CD4-positive, alpha-beta T cell treated with Interleukin-17A for 4 hours (primary cell): ENCODE measurements around the gene CNTNAP2.
"Not testable (repeated sequence)": the region's sequence is repeated elsewhere in the genome, so short reads cannot be mapped to it uniquely, and the experiment has no call there.

ENCODE experiments used
- DNase-seq: peaks from one replicate; pipeline ENCODE4 v3.0.0-alpha.2; 2020; ENCODE audit warnings: mixed read lengths

CNTNAP2 gene

GRCh38 chr7:146172112-146172511 lies 55.5 kb downstream of the CNTNAP2 start:
- no peak for DNase-seq

- DNase-seq: no peak
Measured at GRCh38 chr7:146175716-146176115, 59.1 kb downstream of the CNTNAP2 start.

GRCh38 chr7:146176860-146177259 lies 60.3 kb downstream of the CNTNAP2 start:
- no peak for DNase-seq

GRCh38 chr7:146177301-146177700 lies 60.7 kb downstream of the CNTNAP2 start:
- DNase-seq: no peak

GRCh38 chr7:146185844-146186243 lies 69.2 kb downstream of the CNTNAP2 start:
- no peak for DNase-seq

- not testable (repeated sequence) for DNase-seq
Measured at GRCh38 chr7:146191428-146191827, 74.8 kb downstream of the CNTNAP2 start.

GRCh38 chr7:146201945-146202344 lies 85.3 kb downstream of the CNTNAP2 start:
- DNase-seq: no peak

GRCh38 chr7:146206270-146206669 lies 89.7 kb downstream of the CNTNAP2 start:
- no peak for DNase-seq

- DNase-seq: no peak
Measured at GRCh38 chr7:146208492-146208891, 91.9 kb downstream of the CNTNAP2 start.

GRCh38 chr7:146214842-146215241 lies 98.2 kb downstream of the CNTNAP2 start:
- no peak for DNase-seq

GRCh38 chr7:146216396-146217041 lies 99.9 kb downstream of the CNTNAP2 start:
- no peak for DNase-seq

- no peak for DNase-seq
Measured at GRCh38 chr7:146223851-146224250, 107.2 kb downstream of the CNTNAP2 start.

- no peak for DNase-seq
Measured at GRCh38 chr7:146232604-146233003, 116.0 kb downstream of the CNTNAP2 start.

- DNase-seq: no peak
Measured at GRCh38 chr7:146235195-146235594, 118.6 kb downstream of the CNTNAP2 start.

- DNase-seq: no peak
Measured at GRCh38 chr7:146242661-146243060, 126.1 kb downstream of the CNTNAP2 start.

GRCh38 chr7:146247991-146248390 lies 131.4 kb downstream of the CNTNAP2 start:
- DNase-seq: not testable (repeated sequence)

GRCh38 chr7:146248744-146249143 lies 132.1 kb downstream of the CNTNAP2 start:
- DNase-seq: not testable (repeated sequence)

- no peak for DNase-seq
Measured at GRCh38 chr7:146249272-146249671, 132.7 kb downstream of the CNTNAP2 start.

GRCh38 chr7:146255609-146256008 lies 139.0 kb downstream of the CNTNAP2 start:
- no peak for DNase-seq

- no peak for DNase-seq
Measured at GRCh38 chr7:146262527-146262926, 145.9 kb downstream of the CNTNAP2 start.

GRCh38 chr7:146276888-146277287 lies 160.3 kb downstream of the CNTNAP2 start:
- no peak for DNase-seq

GRCh38 chr7:146285418-146285817 lies 168.8 kb downstream of the CNTNAP2 start:
- no peak for DNase-seq

- no peak for DNase-seq
Measured at GRCh38 chr7:146290746-146291145, 174.1 kb downstream of the CNTNAP2 start.

- no peak for DNase-seq
Measured at GRCh38 chr7:146291900-146292299, 175.3 kb downstream of the CNTNAP2 start.

- DNase-seq: no peak
Measured at GRCh38 chr7:146296028-146296427, 179.4 kb downstream of the CNTNAP2 start.
